HG03558 (cell line): ENCODE data around the gene SFSWAP.
A peak's percentile ranks its signal among the peaks of the same experiment; 100 is the strongest.
"Not testable (repeated sequence)": the region's sequence is repeated elsewhere in the genome, so short reads cannot be mapped to it uniquely, and the experiment has no call there.

Experiments used
- ATAC-seq: cut with Tn5 transposase; IDR thresholded peaks from one replicate; pipeline ENCODE4 v1.9.1; 2021; ENCODE audit warnings: moderate number of reproducible peaks; ENCODE audit not compliant: unreplicated experiment; ENCODE audit errors: extremely low read depth

The SFSWAP gene

GRCh38 chr12:131753757-131754156 is 42.9 kb downstream of the SFSWAP start:
- no peak for ATAC-seq

- ATAC-seq, result no peak
Measured at GRCh38 chr12:131754184-131754583, 43.3 kb downstream of the SFSWAP start.

- ATAC-seq, result no peak
Measured at GRCh38 chr12:131755305-131756113, 44.6 kb downstream of the SFSWAP start.

DNA sequence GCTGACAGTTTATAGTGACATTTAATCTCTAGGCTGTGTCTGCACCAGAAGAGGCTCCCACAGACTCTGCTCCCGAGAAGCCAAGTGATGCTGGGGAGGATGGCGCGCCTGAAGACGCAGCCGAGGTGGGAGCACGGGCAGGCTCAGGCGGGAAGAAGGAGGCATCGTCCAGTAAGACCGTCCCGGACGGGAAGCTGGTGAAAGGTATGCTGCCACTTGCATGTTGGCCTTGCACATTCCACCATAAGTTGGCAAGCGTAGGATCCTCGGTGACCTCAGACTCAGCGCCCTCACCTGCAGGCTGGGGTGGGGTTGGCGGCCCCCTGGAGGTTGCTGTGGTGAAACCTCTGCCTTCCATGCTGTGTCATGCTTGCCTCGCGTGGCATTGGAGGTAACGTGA is 45.6 kb downstream of the SFSWAP start:
- no peak for ATAC-seq

- no peak for ATAC-seq
Measured at GRCh38 chr12:131757111-131757510, 46.2 kb downstream of the SFSWAP start.

DNA sequence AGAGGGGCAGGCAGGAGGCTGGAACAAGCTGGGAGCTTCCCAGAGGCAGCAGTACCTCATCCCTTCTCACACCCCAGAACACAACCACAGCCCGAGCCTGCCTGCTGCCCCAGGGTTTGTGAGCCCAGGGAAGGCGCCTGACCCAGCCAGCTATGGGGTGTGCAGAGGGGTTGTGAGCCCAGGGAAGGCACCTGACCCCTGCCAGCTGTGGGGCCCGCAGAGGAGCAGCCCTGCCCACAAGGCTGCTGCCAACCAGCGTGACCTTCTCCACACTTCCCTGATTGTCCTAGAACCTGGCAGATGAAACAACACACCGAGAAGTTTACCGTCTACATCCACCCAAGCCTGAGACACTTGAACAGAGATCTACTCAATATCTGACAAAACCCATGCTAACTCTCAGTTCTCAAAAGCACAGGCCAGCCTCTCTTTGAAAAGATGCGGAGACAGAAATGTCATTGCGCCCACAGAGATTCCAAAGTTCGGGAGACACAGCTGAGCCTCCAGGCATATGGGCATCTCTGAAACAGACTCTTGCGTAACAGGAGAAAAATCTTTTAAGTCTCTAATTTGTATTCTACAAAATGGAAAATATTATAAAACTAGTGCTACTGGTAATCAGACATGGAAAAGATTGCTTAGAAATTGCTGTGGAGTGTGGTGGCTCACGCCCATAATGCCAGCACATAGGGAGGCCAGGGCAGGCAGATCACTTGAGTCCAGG is 47.3 kb downstream of the SFSWAP start:
- ATAC-seq, result no peak

DNA sequence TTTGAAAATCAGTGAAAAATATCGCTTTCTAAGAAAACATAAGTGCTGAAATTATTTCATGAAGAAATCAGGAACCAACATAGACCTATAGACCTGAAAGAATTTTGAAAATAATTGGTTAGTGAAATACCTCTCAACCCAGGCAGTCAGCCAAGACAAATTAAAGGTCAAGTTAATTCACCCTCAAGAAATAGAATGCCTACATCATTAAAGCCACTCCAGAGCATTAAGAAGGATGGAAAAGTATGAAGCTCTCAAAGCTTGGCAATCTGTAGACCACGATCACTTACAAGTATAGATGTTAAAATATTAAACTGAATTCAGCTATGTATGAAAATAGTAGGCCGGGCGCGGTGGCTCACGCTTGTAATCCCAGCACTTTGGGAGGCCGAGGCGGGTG is 48.3 kb downstream of the SFSWAP start:
- no peak for ATAC-seq

DNA sequence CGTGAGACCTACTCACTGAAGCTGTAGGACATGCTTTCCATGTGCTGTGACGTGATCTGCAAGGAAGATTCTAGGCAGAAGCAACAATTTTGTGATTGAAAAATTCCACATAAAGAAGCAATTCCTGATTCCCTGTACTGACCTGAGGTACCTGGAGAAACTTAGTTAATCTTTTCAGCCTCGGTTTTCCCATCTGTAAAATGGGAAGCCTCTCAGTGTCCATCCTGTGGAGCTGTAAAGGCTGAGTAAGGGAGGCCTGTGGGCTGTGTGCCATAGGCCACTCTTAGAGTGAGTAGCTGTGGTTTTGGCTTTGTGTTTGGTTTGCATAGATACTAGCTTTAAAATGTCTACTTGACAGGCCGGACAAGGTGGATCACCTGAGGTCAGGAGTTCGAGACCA is 50.7 kb downstream of the SFSWAP start:
- no peak for ATAC-seq

DNA sequence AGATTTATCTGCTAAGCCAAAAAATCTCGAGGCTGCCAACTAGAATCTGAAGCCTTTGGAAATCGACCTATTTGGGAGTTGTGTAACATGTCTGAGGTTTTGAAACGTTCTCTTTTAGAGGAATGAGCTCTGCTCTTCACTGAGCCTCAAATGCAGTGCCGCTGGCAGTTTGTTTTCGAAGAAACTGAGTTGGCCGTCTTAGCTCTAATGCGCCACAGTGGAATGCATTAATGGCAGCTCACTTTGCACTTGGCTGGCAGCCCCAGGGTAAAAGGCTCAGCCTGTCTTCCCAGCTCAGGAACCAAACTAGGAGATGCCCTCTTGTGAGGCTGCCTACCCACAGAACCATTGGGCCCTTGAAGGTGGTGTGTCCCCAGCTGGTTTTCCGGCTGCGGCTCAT is 53.8 kb downstream of the SFSWAP start:
- no peak for ATAC-seq

GRCh38 chr12:131765961-131766360 is 55.1 kb downstream of the SFSWAP start:
- no peak for ATAC-seq

GRCh38 chr12:131766382-131767107 is 55.7 kb downstream of the SFSWAP start:
- no peak for ATAC-seq

DNA sequence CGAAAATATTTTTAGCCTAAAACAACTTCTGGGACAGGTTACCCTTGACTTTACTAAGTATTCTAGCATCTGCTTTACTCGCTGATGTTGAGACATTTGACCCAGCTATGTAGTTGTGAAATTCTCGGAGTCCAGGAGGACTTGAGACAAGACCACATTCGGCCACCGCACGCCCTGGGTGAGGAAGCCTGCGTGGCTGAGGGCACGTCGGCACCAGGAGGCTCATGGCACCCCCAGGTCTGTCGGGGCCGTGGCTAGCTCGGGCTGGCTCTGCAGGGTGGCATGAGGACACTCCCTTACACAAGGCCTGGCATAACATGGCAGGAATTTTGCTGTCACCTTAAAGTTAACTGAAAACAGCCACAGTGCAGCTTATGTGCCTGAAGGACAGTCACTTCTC is 59.2 kb downstream of the SFSWAP start:
- ATAC-seq, result no peak

DNA sequence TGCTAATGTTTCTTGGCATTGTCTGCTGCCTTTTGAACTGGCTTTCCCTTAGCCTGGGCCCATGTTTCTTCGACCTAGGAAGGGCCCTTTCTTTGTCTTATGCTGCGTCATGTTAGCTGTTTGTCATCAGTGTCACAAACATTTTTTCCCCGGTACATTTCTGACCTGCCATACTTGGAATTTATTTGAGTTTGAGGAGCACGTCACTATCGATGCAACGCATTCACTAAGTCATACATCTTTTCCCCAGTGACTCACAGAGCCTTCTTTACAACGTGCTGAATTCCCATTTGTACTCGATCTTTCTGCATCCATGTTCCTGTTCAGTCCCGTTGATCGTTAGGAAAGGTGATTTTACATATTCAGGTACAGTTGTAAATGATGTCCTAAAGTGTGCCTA is 61.1 kb downstream of the SFSWAP start:
- ATAC-seq, result no peak

- peak; percentile 73 for ATAC-seq
Measured at GRCh38 chr12:131773582-131774221, 62.8 kb downstream of the SFSWAP start.

DNA sequence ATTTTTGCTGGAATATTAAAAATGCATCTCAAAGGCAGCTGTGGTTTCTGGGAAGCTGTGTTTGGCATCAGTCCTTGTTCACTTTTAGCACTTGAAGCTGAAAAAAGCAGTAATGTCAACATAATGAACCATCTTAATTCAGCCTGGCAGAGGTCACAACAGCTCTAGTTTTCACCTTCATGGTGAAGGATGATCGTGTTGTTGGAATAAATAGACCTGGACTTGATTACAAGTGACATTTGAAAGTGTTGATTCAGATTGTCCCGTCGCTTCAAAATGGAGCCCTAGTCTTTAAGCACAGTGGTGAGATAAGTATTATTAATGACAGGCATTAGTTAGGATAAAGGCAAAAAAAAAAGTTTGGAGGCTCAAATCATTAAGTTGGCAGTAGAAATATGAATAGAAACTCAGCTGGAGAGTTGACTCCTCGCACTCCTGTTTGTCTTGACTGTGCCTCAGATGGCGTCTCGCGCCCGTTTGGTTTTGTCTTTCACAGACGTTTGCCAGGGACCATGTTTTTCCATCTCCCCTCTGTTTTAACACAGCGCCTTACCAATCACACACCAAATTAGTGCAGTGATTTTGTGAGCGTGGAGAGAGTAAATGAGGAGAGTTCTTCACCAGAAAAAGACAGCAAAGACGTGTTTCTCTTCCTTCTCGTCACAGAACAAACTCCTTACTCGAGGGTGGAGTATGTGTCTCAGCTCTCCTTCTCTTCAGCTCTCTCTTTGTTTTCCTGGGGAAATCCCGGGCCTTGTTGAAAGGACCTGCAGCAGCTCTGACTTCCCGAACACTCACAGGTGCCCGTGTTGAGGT is 63.9 kb downstream of the SFSWAP start:
- ATAC-seq, result no peak

DNA sequence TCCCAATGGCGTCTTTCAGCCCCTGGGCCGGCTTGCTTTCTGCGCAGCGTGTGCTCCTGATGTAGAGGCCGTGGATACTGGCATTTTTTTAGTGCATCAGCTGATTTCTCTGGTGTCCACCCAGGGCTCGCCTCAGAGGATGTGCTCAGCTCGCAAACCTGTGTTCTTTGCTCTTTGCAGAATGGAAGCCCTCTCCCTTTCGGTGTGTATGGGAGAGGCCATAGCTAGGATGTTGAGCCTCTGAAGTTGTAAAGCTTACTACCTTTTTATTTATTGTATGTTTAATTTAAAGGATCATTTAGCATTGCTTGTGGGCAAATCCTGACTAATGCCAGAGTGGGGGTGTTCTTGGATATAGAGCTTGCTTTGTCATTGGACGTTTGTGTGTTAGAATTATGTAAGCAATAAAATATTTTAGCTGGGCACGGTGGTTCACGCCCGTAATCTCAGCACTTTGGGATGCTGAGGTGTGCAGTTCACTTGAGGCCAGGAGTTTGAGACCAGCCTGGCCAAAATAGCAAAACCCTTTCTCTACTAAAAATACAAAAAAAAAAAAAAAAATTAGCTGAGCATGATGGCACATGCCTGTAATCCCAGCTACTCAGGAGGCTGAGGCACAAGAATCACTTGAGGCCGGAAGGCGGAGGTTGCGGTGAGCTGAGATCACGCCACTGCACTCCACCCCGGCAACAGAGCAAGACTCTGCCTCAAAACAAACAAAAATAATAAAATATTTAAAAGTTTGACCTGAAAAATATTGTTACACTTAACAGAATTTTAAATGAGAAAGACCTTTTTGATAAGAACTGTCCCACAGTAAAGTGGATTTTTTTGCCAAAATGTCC is 64.7 kb downstream of the SFSWAP start:
- ATAC-seq, result no peak

- no peak for ATAC-seq
Measured at GRCh38 chr12:131776237-131776889, 65.5 kb downstream of the SFSWAP start.

DNA sequence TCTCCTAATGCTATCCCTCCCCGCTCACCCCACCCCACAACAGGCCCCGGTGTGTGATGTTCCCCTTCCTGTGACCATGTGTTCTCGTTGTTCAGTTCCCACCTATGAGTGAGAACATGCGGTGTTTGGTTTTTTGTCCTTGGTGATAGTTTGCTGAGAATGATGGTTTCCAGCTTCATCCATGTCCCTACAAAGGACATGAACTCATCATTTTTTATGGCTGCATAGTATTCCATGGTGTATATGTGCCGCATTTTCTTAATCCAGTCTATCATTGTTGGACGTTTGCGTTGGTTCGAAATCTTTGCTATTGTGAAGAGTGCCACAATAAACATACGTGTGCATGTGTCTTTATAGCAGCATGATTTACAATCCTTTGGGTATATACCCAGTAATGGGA is 66.4 kb downstream of the SFSWAP start:
- not testable (repeated sequence) for ATAC-seq
